COR-L47 (cell line): ENCODE measurements around the gene IMPG2.
"Not testable (repeated sequence)": the region's sequence is repeated elsewhere in the genome, so short reads cannot be mapped to it uniquely, and the experiment has no call there.

Source experiments
- DNase-seq: peaks from one replicate; lab custom pipeline; 2025; lab: John Stamatoyannopoulos, UW

IMPG2 gene

GRCh38 chr3:101320475-101320874, at the start of gene IMPG2:
Gene IMPG2 (minus strand): TSS chr3:101320575. CDS start chr3:101320372, 203 bp downstream.
- no peak for DNase-seq

- DNase-seq = no peak
Measured at GRCh38 chr3:101362406-101362805, 42.0 kb upstream of the IMPG2 start.

GRCh38 chr3:101351829-101352228, 31.5 kb upstream of the IMPG2 start:
- DNase-seq = no peak

GRCh38 chr3:101340591-101340990, 20.2 kb upstream of the IMPG2 start:
- no peak for DNase-seq

- no peak for DNase-seq
Measured at GRCh38 chr3:101333883-101334282, 13.5 kb upstream of the IMPG2 start.

- no peak for DNase-seq
Measured at GRCh38 chr3:101329016-101329673, 8.8 kb upstream of the IMPG2 start.

- no peak for DNase-seq
Measured at GRCh38 chr3:101325393-101326134, 5.2 kb upstream of the IMPG2 start.

- no peak for DNase-seq
Measured at GRCh38 chr3:101319531-101319930, 844 bp downstream of the IMPG2 start.

- no peak for DNase-seq
Measured at GRCh38 chr3:101312545-101312944, 7.8 kb downstream of the IMPG2 start.

- no peak for DNase-seq
Measured at GRCh38 chr3:101311676-101312075, 8.7 kb downstream of the IMPG2 start.

- no peak for DNase-seq
Measured at GRCh38 chr3:101310978-101311375, 9.4 kb downstream of the IMPG2 start.

- DNase-seq = not testable (repeated sequence)
Measured at GRCh38 chr3:101308147-101308772, 12.1 kb downstream of the IMPG2 start.

- no peak for DNase-seq
Measured at GRCh38 chr3:101303836-101304235, 16.5 kb downstream of the IMPG2 start.

- DNase-seq = no peak
Measured at GRCh38 chr3:101303089-101303731, 17.2 kb downstream of the IMPG2 start.

GRCh38 chr3:101300073-101300472, 20.3 kb downstream of the IMPG2 start:
- DNase-seq = no peak

- no peak for DNase-seq
Measured at GRCh38 chr3:101292027-101292426, 28.3 kb downstream of the IMPG2 start.

GRCh38 chr3:101288294-101288693, 32.1 kb downstream of the IMPG2 start:
- no peak for DNase-seq

GRCh38 chr3:101284757-101285156, 35.6 kb downstream of the IMPG2 start:
- DNase-seq = no peak

GRCh38 chr3:101281521-101282030, 38.8 kb downstream of the IMPG2 start:
- DNase-seq = no peak

- DNase-seq = no peak
Measured at GRCh38 chr3:101279765-101280385, 40.5 kb downstream of the IMPG2 start.

GRCh38 chr3:101279162-101279561, 41.2 kb downstream of the IMPG2 start:
- DNase-seq = no peak

- DNase-seq = no peak
Measured at GRCh38 chr3:101278727-101279126, 41.6 kb downstream of the IMPG2 start.
